H1 (cell line): ENCODE measurements around the gene ZBTB16. TPM values are rescaled to one million over a fixed set of nuclear protein-coding genes. Genes with fewer than 3 reads are reported as not detected.

Experiments used
- CTBP2 ChIP-seq: IDR thresholded peaks from 2 replicates; pipeline ENCODE4 v1.7.0; 2011; ENCODE audit warnings: borderline replicate concordance, mild to moderate bottlenecking, moderate library complexity, mixed read lengths, low read length; ENCODE audit not compliant: insufficient read depth, insufficient read length
- EZH2 ChIP-seq: fragments of 200-600 bp; sonication (generic); IDR thresholded peaks from 2 replicates; pipeline ENCODE4 v1.7.1; 2012; ENCODE audit warnings: low read depth, mild to moderate bottlenecking, moderate library complexity, low read length, inconsistent platforms; ENCODE audit not compliant: severe bottlenecking
- JUN ChIP-seq: IDR thresholded peaks from 2 replicates; pipeline ENCODE4 v1.6.1; 2011; ENCODE audit warnings: low read depth, mild to moderate bottlenecking, improper control_type of control experiment, low read length
- RAD21 ChIP-seq, 2 experiments: IDR thresholded peaks in 1 of 2; conservative IDR thresholded peaks in 1 of 2; 2 replicates each; pipeline ENCODE4 v1.6.1; 2011; ENCODE audit warnings: low read depth in 2 of 2, low read length in 2 of 2, improper control_type of control experiment in 1 of 2, inconsistent platforms in 1 of 2, mild to moderate bottlenecking in 1 of 2, moderate library complexity in 1 of 2
- SUZ12 ChIP-seq: fragments of 200-600 bp; sonication (generic); IDR thresholded peaks from 2 replicates; pipeline ENCODE4 v1.6.1; 2012; ENCODE audit warnings: mild to moderate bottlenecking, inconsistent platforms, low read length, moderate library complexity, mixed read lengths
- TAF1 ChIP-seq: IDR thresholded peaks from 2 replicates; pipeline ENCODE4 v1.6.1; 2011; ENCODE audit warnings: mild to moderate bottlenecking, low read depth, low read length
- YY1 ChIP-seq: IDR thresholded peaks from 2 replicates; pipeline ENCODE4 v1.6.1; 2011; ENCODE audit warnings: low read depth, mild to moderate bottlenecking, low read length
- polyA plus RNA-seq, 7 experiments: library from polyadenylated mRNA; depleted of rRNA in 3 of 7; stranded (reverse) in 5 of 7; unstranded in 2 of 7; fragments of >200 nt in 5 of 7; fragments of 200-250 nt in 2 of 7; gene quantifications; 1 replicate in 5 of 7; 2 replicates in 1 of 7; 4 replicates in 1 of 7; pipeline versions ENCODE4 v1.2.1 to v1.2.3, GENCODE V29; 2011 to 2013; ENCODE audit warnings: missing spikeins in 2 of 7, mixed read lengths in 2 of 7
- total RNA-seq: library from RNA; stranded (reverse); fragmentation: NEBNext Ultra II Directional; extraction: Animal tissue kit (Norgen Biotek cat#: 25700); gene quantifications from 2 replicates; pipeline ENCODE4 v1.2.1, GENCODE V29; 2021

Gene ZBTB16
- total and polyA plus RNA-seq, 2 of the 8 experiments (the other 6 are each of a cell fraction or from before 2014, with no cell fraction given), result 0.12 to 0.61 TPM

GRCh38 chr11:114109206-114110090, 49.9 kb downstream of the ZBTB16 start (continued):
- TF ChIP-seq TAF1 (no peak), RAD21 (IDR thresholded peaks at IDR 0.05 in 1 of 2, conservative IDR thresholded peaks at IDR 0.05 in 1 of 2; ENCODE audit: low read depth in 2 of 2, low read length in 2 of 2) (no peak), JUN (no peak), YY1 (no peak), SUZ12 (no peak), EZH2 (no peak), CTBP2 (no peak)
- TF ChIP-seq, all 59 proteins: peak for 0
